MM.1S (cell line): ENCODE results near the gene SEMA4D.

Experiments
- DNase-seq: peaks from one replicate; pipeline ENCODE4 v3.0.0-alpha.2; 2015
- H2AFZ ChIP-seq: fragments of 300-600 bp; sonication (generic); 2 replicates; pipeline ENCODE4 v1.6.0; 2016; ENCODE audit warnings: antibody characterized with exemption, low read length
- H3F3A ChIP-seq: fragments of 300-600 bp; sonication (generic); 2 replicates; pipeline ENCODE4 v1.6.1; 2016; ENCODE audit warnings: mild to moderate bottlenecking, antibody characterized with exemption, low read length, moderate library complexity, mixed read lengths; ENCODE audit not compliant: insufficient read depth
- H3K27ac ChIP-seq: fragments of 300-600 bp; sonication (generic); 2 replicates; pipeline ENCODE4 v1.5.1; 2016; ENCODE audit warnings: mild to moderate bottlenecking, low read length
- H3K27me3 ChIP-seq: fragments of 300-600 bp; sonication (generic); replicated peaks from 2 replicates; pipeline ENCODE4 v1.6.0; 2016; ENCODE audit warnings: low read length; ENCODE audit not compliant: insufficient read depth
- H3K36me3 ChIP-seq: fragments of 300-600 bp; sonication (generic); replicated peaks from 2 replicates; pipeline ENCODE4 v1.6.1; 2016; ENCODE audit warnings: mild to moderate bottlenecking, low read length, mixed read lengths; ENCODE audit not compliant: insufficient read depth
- H3K4me1 ChIP-seq: fragments of 300-600 bp; sonication (generic); 2 replicates; pipeline ENCODE4 v1.6.1; 2016; ENCODE audit warnings: low read length, mixed read lengths
- H3K4me2 ChIP-seq: fragments of 300-600 bp; sonication (generic); 2 replicates; pipeline ENCODE4 v1.6.0; 2016; ENCODE audit warnings: low read depth, low read length
- H3K4me3 ChIP-seq: fragments of 300-600 bp; sonication (generic); 2 replicates; pipeline ENCODE4 v1.5.1; 2016; ENCODE audit warnings: low read length, mixed read lengths
- H3K79me2 ChIP-seq: fragments of 300-600 bp; sonication (generic); 2 replicates; pipeline ENCODE4 v1.6.1; 2016; ENCODE audit warnings: mixed run types, low read length, mixed read lengths
- H3K9ac ChIP-seq: fragments of 300-600 bp; sonication (generic); 2 replicates; pipeline ENCODE4 v1.6.1; 2016; ENCODE audit warnings: low read length, mixed read lengths
- H3K9me2 ChIP-seq: fragments of 300-600 bp; sonication (generic); replicated peaks from 2 replicates; pipeline ENCODE4 v1.6.1; 2016; ENCODE audit warnings: mild to moderate bottlenecking, low read length, mixed read lengths; ENCODE audit not compliant: insufficient read depth
- H3K9me3 ChIP-seq: fragments of 300-600 bp; sonication (generic); replicated peaks from 2 replicates; pipeline ENCODE4 v1.6.1; 2016; ENCODE audit warnings: mild to moderate bottlenecking, low read length, mixed read lengths; ENCODE audit not compliant: insufficient read depth
- H4K20me1 ChIP-seq: fragments of 300-600 bp; sonication (generic); 2 replicates; pipeline ENCODE4 v1.6.1; 2016; ENCODE audit warnings: mild to moderate bottlenecking, low read length, moderate library complexity, mixed read lengths; ENCODE audit not compliant: insufficient read depth
- CTCF ChIP-seq: fragments of 300-600 bp; sonication (generic); IDR thresholded peaks from 2 replicates; pipeline ENCODE4 v1.5.1; 2016; ENCODE audit warnings: antibody characterized with exemption, low read length, mixed read lengths
- EZH2 ChIP-seq: fragments of 300-600 bp; sonication (generic); optimal IDR thresholded peaks from 2 replicates; pipeline ENCODE3; 2017; ENCODE audit warnings: low read depth, mild to moderate bottlenecking, antibody characterized with exemption, low read length, mixed read lengths
- EZH2phosphoT487 ChIP-seq: fragments of 300-600 bp; sonication (generic); IDR thresholded peaks from 2 replicates; pipeline ENCODE4 v1.6.1; 2018; ENCODE audit warnings: antibody characterized with exemption, low read length

The SEMA4D gene

GRCh38 chr9:89478821-89479668, 18.9 kb downstream of the SEMA4D start:
- peaks cover 72% of the 10 kb centered on the region for H4K20me1 ChIP-seq
- H3K4me2 ChIP-seq, result no peak overlapping the region
- H2AFZ ChIP-seq, result no peak overlapping the region
- no peaks in the 10 kb centered on the region for H3K9me3 ChIP-seq
- no peaks in the 10 kb centered on the region for H3F3A ChIP-seq
- H3K27ac ChIP-seq, result no peak overlapping the region
- H3K9me2 ChIP-seq, result no peaks in the 10 kb centered on the region
- no peaks in the 10 kb centered on the region for H3K4me1 ChIP-seq
- no peak for DNase-seq
- no peaks in the 10 kb centered on the region; the same call in 1 of the 2 replicates for H3K36me3 ChIP-seq
- H3K9ac ChIP-seq, result no peak overlapping the region
- H3K27me3 ChIP-seq, result no peaks in the 10 kb centered on the region
- TF ChIP-seq EZH2 (no peak), EZH2phosphoT487 (no peak), CTCF (no peak)
- no peak overlapping the region for H3K4me3 ChIP-seq
- peaks cover 95% of the 10 kb centered on the region for H3K79me2 ChIP-seq

- Histone ChIP-seq H2AFZ (no peak overlapping the region), H3F3A (no peaks in the 10 kb centered on the region), H4K20me1 (peaks cover 64% of the 10 kb centered on the region), H3K4me2 (no peak overlapping the region), H3K9me2 (no peaks in the 10 kb centered on the region), H3K27ac (no peak overlapping the region), H3K9me3 (no peaks in the 10 kb centered on the region), H3K4me1 (no peaks in the 10 kb centered on the region), H3K9ac (no peak overlapping the region), H3K79me2 (peaks cover 95% of the 10 kb centered on the region), H3K36me3 (no peaks in the 10 kb centered on the region; the same call in 1 of the 2 replicates), H3K27me3 (no peaks in the 10 kb centered on the region), H3K4me3 (no peak overlapping the region)
- TF ChIP-seq CTCF (no peak), EZH2 (no peak), EZH2phosphoT487 (no peak)
- DNase-seq, result no peak
Measured at GRCh38 chr9:89477811-89478630, 19.9 kb downstream of the SEMA4D start.

GRCh38 chr9:89477384-89477783, 20.5 kb downstream of the SEMA4D start:
- Histone ChIP-seq H3K4me2 (no peak overlapping the region), H3K9me2 (no peaks in the 10 kb centered on the region), H3F3A (no peaks in the 10 kb centered on the region), H3K9ac (no peak overlapping the region), H3K4me3 (no peak overlapping the region), H3K27ac (no peak overlapping the region), H3K9me3 (no peaks in the 10 kb centered on the region), H3K27me3 (no peaks in the 10 kb centered on the region), H3K79me2 (peaks cover 95% of the 10 kb centered on the region), H3K4me1 (no peaks in the 10 kb centered on the region), H2AFZ (no peak overlapping the region), H3K36me3 (no peaks in the 10 kb centered on the region; the same call in 1 of the 2 replicates), H4K20me1 (peaks cover 57% of the 10 kb centered on the region)
- TF ChIP-seq CTCF, result no peak
- TF ChIP-seq EZH2, result no peak
- TF ChIP-seq EZH2phosphoT487, result no peak
- no peak for DNase-seq
